ENCODE measurements around the gene COLQ.

DNA sequence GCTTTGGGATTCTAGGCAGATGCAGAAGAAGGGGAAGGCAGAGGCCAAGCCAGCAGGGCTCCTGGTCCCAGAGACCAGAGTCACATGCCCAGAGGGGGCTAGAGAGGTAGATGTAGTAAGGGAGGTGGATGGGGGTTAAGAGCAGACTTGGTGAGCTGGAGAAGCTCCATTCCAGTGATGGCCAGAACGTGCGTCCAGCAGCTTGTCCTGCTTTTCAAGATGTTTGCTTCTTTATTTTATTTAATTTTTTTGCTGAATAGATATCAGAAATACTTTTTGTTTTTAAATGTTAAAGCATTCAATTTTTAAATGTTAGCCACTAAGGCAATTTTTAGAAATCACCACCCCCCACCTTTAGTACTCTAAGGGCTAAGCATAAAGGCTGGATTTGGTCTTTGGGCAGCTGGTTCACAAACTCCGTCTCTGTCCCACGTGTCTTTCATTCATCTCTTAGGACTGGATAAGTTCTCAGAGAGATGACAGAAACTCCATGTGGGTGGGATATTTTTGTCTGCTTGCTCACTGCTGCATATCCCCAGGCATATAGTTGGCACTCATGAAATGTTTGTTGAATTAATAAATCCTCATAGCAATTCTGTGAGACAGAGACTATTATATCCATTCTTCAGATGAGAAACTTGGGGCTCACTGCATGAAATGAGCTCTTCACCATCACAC lies 6.7 kb downstream of the COLQ start:
- TF ChIP-seq CTCF (IDR thresholded peaks at IDR 0.05) (no peak), POLR2A (IDR thresholded peaks at IDR 0.05) (no peak)

Data from lower leg skin (tissue), 3 donors.